GM10266 (cell line): Measurements from ENCODE around the gene HEY2.

Experiments
- DNase-seq: peaks from one replicate; pipeline ENCODE4 v3.0.0; 2012; ENCODE audit errors: extremely low spot score
- TF ChIP-seq, protein P1 (sequence below): IDR thresholded peaks from 2 replicates; pipeline ENCODE4 v1.5.1; 2012; ENCODE audit warnings: mild to moderate bottlenecking, low read depth; ENCODE audit not compliant: control insufficient read depth, insufficient read depth; ENCODE audit errors: missing control alignments

Gene HEY2

DNA sequence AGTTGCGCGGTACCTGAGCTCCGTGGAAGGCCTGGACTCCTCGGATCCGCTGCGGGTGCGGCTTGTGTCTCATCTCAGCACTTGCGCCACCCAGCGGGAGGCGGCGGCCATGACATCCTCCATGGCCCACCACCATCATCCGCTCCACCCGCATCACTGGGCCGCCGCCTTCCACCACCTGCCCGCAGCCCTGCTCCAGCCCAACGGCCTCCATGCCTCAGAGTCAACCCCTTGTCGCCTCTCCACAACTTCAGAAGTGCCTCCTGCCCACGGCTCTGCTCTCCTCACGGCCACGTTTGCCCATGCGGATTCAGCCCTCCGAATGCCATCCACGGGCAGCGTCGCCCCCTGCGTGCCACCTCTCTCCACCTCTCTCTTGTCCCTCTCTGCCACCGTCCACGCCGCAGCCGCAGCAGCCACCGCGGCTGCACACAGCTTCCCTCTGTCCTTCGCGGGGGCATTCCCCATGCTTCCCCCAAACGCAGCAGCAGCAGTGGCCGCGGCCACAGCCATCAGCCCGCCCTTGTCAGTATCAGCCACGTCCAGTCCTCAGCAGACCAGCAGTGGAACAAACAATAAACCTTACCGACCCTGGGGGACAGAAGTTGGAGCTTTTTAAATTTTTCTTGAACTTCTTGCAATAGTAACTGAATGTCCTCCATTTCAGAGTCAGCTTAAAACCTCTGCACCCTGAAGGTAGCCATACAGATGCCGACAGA, 9.9 kb downstream of the HEY2 start:
- TF ChIP-seq, protein P1, sequence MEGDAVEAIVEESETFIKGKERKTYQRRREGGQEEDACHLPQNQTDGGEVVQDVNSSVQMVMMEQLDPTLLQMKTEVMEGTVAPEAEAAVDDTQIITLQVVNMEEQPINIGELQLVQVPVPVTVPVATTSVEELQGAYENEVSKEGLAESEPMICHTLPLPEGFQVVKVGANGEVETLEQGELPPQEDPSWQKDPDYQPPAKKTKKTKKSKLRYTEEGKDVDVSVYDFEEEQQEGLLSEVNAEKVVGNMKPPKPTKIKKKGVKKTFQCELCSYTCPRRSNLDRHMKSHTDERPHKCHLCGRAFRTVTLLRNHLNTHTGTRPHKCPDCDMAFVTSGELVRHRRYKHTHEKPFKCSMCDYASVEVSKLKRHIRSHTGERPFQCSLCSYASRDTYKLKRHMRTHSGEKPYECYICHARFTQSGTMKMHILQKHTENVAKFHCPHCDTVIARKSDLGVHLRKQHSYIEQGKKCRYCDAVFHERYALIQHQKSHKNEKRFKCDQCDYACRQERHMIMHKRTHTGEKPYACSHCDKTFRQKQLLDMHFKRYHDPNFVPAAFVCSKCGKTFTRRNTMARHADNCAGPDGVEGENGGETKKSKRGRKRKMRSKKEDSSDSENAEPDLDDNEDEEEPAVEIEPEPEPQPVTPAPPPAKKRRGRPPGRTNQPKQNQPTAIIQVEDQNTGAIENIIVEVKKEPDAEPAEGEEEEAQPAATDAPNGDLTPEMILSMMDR = no peak
- DNase-seq = no peak

DNA sequence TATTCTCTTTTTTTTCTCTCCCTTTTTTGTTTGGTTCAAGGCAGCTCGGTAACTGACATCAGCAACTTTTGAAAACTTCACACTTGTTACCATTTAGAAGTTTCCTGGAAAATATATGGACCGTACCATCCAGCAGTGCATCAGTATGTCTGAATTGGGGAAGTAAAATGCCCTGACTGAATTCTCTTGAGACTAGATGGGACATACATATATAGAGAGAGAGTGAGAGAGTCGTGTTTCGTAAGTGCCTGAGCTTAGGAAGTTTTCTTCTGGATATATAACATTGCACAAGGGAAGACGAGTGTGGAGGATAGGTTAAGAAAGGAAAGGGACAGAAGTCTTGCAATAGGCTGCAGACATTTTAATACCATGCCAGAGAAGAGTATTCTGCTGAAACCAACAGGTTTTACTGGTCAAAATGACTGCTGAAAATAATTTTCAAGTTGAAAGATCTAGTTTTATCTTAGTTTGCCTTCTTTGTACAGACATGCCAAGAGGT, 10.6 kb downstream of the HEY2 start:
- no peak for DNase-seq
- TF ChIP-seq, protein P1 = no peak

DNA sequence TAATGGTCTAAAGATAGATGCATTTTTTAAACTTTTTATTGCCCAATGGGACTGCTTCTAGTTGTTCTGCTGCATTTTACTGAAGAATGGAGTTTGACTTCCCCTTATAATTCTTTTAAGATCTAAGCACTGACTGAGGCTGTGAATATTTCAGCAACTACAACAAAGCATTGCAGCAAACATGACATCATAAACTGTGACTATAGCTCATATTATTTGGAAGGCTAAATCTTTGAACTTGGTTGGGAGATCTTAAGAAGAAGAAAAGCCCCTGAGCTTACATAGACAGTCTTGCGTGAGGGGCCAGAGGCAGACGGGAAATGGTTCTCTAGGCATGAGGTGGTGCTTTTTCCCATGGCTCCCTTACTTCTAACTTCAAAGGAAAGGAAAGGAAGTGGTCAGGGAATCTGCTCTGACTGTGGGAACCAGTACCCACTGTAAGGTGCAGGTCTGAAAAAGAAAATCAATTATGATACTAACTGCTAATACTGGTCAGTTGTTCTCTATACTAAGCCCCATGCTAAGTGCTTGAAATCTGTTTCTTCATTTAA, 14.8 kb downstream of the HEY2 start:
- no peak for DNase-seq
- TF ChIP-seq, protein P1 = no peak

DNA sequence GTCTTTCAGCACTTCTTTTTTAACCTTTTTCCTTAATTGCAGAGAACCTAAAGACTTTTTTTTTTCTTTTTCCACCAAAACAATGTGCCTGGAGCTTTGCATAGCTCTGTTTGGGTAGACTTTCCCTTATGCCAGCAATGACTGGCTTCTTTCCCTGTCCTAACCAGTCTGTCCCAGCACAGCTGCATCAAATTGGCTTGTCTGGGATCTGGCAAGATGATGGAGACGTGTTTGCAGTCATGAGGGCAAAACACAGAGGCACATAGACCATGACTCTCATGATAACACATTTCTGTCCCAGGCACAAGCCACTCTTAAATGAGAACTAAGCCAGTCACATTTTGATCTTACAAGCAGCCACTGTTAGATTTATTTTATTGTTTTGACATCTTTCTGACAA, 16.5 kb downstream of the HEY2 start:
- no peak for DNase-seq
- TF ChIP-seq, protein P1 = no peak

DNA sequence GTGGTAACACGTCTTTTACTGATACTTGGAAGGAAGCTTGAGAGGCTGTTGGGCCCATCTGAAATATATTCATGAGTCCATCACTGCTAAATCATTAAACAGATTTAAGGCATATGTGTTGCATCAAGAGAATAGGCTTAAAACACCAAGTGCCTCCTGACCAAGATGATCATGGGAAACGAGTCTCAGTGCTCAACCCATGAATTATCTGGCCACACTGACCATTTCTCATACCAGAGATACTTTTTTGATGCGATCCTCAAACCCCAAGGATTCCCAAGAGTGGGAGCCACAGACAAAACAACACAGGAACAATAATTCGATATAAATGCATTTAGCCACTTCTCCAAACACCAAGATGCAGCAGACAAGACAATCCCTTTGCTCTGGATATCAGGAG, 17.2 kb downstream of the HEY2 start:
- DNase-seq = no peak
- TF ChIP-seq, protein P1 = no peak

DNA sequence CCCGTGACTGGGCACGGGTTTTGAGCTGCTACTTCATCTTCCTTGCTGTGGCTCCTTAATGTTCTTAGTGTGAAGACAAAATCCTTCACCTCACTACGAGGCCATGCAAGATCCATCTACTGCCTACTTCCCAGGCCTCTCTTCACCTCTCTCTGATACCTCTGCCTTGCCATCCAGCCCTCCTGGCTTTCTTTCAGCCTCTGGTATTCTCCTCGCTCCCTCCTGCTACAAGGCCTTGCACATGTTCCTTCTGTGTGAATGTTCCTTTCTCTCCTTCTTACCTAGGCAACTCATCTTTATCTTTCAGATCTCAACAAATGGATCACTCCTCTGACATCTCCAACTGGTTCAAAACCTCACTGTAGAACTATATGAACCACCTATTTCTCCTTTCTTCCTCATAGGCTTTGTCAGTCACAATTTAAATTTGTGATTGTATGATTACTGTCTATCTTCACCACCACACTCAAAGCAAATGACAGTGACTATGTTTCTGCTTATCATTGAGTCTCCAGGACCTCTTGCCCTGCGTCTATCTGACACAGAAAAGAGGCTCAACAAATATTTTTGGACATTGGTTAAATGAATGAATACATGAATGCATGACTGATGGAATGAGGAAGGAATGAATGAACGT, 19.8 kb downstream of the HEY2 start:
- TF ChIP-seq, protein P1 = no peak
- DNase-seq = no peak
